Lower leg skin (tissue), 4 donors: ENCODE data around the gene PDGFA. TPM values are rescaled to one million over a fixed set of nuclear protein-coding genes. Genes with fewer than 3 reads are reported as not detected.

ENCODE experiments used
- DNase-seq, 2 donors: peaks; one replicate each; pipeline ENCODE4 v3.0.0-alpha.2; 2019; ENCODE audit warnings: low spot score in 2 of 2
- H3K4me3 ChIP-seq: fragments of 200-600 bp; sonication (generic); 2 replicates; pipeline ENCODE4 v1.5.1; 2017; ENCODE audit warnings: mild to moderate bottlenecking, low read depth; ENCODE audit not compliant: poor library complexity, severe bottlenecking
- POLR2A ChIP-seq, 2 donors: fragments of 450-650 bp; IDR thresholded peaks; one replicate each; pipeline ENCODE4 v1.6.1; 2016 to 2017; ENCODE audit warnings: antibody characterized with exemption in 2 of 2, mild to moderate bottlenecking in 1 of 2, moderate library complexity in 1 of 2
- whole genome bisulfite sequencing, 2 donors: methylation state at CpG; one replicate each; pipeline ENCODE4 v1.1.5; 2018; 5-methylcytosine and 5-hydroxymethylcytosine counted together
- intact Hi-C: fragments of 100-400 bp; cut with DNase I; formaldehyde crosslinking; loops from one replicate; pipeline ENCODE4 v1.15.0; 2023; ENCODE audit warnings: low total_unique reads
- total RNA-seq, 4 donors: library from RNA; depleted of rRNA; stranded (reverse); fragments of >200 nt; gene quantifications; one replicate each; pipeline ENCODE4 v1.1.0, GENCODE V29; 2016
- TF ChIP-seq, protein P1 (sequence below), 3 donors: fragments of 450-650 bp; IDR thresholded peaks; one replicate each; pipeline ENCODE4 v1.5.1; 2016; ENCODE audit warnings: antibody characterized with exemption in 3 of 3, mild to moderate bottlenecking in 3 of 3, moderate library complexity in 2 of 3

The PDGFA gene
- total RNA-seq, 4 donors from 2014 or later: 13.0 to 27.0 (median 20.5) TPM

DNA sequence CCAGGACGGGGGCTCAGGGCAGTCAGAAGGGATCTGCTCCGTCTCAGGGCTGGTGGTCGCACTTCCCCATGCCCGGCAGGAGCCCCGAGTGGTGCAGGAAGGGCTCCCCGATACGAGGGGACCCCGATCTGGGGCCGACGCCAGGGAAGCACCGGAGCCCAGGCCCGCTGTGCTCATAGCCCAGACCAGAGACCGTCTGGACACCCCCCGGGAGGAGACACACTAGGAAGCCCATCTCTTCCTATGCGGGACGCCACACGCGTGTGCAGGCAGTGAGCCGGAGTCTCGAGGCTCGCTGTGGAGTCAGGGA, 39.7 kb upstream of the PDGFA start:
- H3K4me3 ChIP-seq: no peak overlapping the region
- no peak for DNase-seq
- intact Hi-C loops: no loop called here
- TF ChIP-seq, protein P1, sequence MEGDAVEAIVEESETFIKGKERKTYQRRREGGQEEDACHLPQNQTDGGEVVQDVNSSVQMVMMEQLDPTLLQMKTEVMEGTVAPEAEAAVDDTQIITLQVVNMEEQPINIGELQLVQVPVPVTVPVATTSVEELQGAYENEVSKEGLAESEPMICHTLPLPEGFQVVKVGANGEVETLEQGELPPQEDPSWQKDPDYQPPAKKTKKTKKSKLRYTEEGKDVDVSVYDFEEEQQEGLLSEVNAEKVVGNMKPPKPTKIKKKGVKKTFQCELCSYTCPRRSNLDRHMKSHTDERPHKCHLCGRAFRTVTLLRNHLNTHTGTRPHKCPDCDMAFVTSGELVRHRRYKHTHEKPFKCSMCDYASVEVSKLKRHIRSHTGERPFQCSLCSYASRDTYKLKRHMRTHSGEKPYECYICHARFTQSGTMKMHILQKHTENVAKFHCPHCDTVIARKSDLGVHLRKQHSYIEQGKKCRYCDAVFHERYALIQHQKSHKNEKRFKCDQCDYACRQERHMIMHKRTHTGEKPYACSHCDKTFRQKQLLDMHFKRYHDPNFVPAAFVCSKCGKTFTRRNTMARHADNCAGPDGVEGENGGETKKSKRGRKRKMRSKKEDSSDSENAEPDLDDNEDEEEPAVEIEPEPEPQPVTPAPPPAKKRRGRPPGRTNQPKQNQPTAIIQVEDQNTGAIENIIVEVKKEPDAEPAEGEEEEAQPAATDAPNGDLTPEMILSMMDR (IDR thresholded peaks at IDR 0.05): no peak
- no peak for TF ChIP-seq POLR2A (IDR thresholded peaks at IDR 0.05)
- WGBS, 2 donors: 89 to 97% methylated on average over 21 of the region's 21 CpGs

DNA sequence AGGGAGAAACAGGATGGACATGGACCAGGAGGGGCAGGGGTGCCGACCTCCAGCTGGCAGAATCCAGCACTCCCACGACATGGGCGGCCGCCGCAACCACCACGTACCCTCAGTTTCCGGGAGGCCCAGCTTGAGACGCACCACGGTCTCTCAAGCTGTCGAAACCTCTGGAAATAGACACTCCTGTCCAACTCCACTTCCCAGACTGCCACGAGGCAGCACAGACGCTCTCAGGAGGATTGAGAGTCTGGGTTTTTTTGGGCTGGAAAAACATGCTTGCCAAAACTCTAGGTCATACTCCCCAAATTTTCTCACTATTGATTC, 37.9 kb upstream of the PDGFA start:
- TF ChIP-seq POLR2A (IDR thresholded peaks at IDR 0.05): no peak
- TF ChIP-seq, protein P1 (IDR thresholded peaks at IDR 0.05): no peak
- H3K4me3 ChIP-seq: no peak overlapping the region
- no peak for DNase-seq
- 91 to 96% methylated on average over 12 of the region's 12 CpGs for WGBS, 2 donors
- intact Hi-C loops: no loop called here

DNA sequence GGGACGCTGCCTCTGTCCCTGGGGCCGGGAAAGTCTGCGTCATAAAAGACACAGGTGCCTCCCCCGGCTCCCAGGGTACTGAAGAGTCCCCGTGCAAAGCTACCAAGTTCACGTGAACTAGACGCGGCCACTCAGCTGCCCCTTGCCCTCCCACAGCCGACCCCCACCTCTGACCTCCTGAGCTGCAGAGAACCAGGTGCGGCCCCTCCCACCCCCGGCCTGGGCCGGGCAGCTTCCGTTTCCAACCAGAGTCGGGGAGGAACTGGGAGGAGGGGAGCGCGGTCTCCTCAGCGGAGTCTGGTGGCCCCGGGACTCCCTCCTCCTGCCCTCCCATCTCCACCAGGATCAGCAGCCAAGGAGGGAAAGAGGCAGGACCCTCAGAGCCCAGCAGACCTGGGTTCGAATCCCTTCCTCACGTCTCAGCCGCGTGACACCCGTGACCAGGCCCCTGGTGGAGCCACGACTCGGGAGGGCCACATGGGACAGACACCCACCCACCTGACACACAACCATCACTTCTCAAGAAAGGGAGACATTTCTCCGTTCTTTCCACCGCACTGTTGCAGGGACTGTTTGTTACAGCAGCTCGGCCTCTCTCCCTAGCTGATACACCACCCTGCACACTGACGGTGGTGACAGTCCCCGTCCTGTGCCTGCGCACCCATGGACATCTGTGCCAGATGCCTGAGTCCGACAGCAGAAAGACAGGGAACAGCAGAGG, 37.4 kb upstream of the PDGFA start:
- H3K4me3 ChIP-seq: no peak overlapping the region
- TF ChIP-seq POLR2A (IDR thresholded peaks at IDR 0.05): no peak
- TF ChIP-seq, protein P1 (IDR thresholded peaks at IDR 0.05): no peak
- no peak for DNase-seq
- intact Hi-C loops: no loop called here
- 91 to 93% methylated on average over 32 of the region's 32 CpGs for WGBS, 2 donors

DNA sequence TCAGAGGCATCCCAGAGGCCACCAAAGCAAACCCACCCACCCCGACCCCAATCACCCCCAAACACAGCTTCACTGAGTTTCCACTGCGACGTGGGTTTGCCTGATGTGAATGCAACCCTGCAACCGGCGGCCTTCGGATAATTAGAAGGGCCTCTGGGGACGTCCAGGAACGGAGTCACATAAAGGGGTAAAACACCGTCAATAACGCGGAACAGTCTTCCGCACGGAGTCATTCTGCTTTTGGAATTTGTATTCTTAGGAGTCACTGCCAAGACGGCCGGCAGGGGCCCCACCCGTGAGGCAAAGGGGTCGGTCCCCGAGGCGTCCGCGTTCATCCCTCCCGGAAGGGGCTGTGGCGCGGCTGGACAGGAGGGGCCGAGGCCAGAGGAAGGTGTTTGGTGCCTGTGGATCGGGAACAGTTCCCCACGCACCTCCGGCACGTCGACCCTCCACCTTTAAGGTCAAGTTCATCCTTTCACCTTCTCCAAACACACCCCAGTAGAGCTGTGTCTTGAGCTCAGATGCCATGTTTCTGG, 36.7 kb upstream of the PDGFA start:
- no peak overlapping the region for H3K4me3 ChIP-seq
- no peak for DNase-seq
- no peak for TF ChIP-seq POLR2A (IDR thresholded peaks at IDR 0.05)
- TF ChIP-seq, protein P1 (IDR thresholded peaks at IDR 0.05): no peak
- WGBS, 2 donors: 82 to 88% methylated on average over 30 of the region's 30 CpGs
- intact Hi-C loops: no loop called here

DNA sequence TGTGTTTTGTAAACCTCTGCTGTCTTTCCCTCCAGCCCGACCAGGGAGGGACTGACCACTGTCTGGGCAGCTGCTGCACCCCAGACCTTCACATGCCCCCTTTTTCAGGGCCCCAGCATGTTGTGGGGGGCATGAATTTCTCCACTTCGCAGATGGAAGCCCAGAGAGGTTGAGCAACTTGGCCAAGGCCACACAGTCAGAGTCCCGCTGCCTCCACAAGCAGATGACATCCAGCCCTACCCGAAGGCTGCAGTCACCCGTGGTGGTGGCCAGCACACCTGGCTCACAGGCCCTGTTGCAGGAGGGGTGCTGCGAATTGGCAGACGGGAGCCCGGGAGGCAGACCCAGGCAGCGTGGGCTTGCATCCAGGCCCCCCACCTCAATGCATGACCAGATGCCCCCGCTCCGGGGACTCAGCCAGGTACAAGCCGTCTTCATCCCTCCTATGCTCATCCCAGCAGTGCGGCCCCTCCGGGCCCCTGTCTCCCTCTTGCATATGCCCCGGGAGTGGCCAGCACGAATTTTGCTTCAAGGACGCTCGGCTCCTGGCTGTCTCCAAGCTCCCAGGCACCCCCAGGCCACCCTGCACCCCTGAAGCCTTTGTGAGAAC, 36.0 kb upstream of the PDGFA start:
- intact Hi-C loops: no loop called here
- WGBS, 2 donors: 92 to 93% methylated on average over 18 of the region's 18 CpGs
- no peak for DNase-seq
- TF ChIP-seq POLR2A (IDR thresholded peaks at IDR 0.05): no peak
- TF ChIP-seq, protein P1 (IDR thresholded peaks at IDR 0.05): no peak
- no peak overlapping the region for H3K4me3 ChIP-seq
